K562 (cell line): ENCODE measurements around the gene KPNB1. TPM values are rescaled to one million over a fixed set of nuclear protein-coding genes. Genes with fewer than 3 reads are reported as not detected.
A peak's percentile ranks its signal among the peaks of the same experiment; 100 is the strongest.

ENCODE experiments used
- ATAC-seq: fragments of 200-7000 bp; cut with Tn5 transposase; 3 replicates; pipeline ENCODE4 v1.9.1; 2020; ENCODE audit warnings: moderate library complexity
- BruUV-seq: library from RNA; stranded (reverse); fragments of 400-500 nt; replicated peaks from 2 replicates; lab custom pipeline; 2021; lab: Mats Ljungman, UMichigan
- CTCF ChIA-PET: fragments of 300-600 bp; formaldehyde crosslinking; extraction: SDS; loops from one replicate; lab custom pipeline; 2021; ENCODE audit warnings: low intra/inter-chr PET ratio; lab: Yijun Ruan, JAX
- POLR2A ChIA-PET: fragments of 300-600, 350-650 bp; sonication (Branson Sonifier 250); formaldehyde crosslinking; extraction: SDS; loops from one replicate; lab custom pipeline; 2021; ENCODE audit warnings: antibody characterized with exemption, inconsistent platforms; lab: Yijun Ruan, JAX
- DNase-seq, 4 experiments: peaks; one replicate each; pipeline versions ENCODE4 v3.0.0 to v3.0.0-alpha.2; 2011 to 2018; ENCODE audit warnings: low spot score in 3 of 4, mixed read lengths in 3 of 4; ENCODE audit errors: extremely low read depth in 1 of 4
- FAIRE-seq: peaks from 2 replicates; lab custom pipeline; 2011; peaks lifted over from hg19 to GRCh38; lab: Jason Lieb, UNC
- H2AFZ ChIP-seq: 2 replicates; pipeline ENCODE4 v1.6.0; 2011; ENCODE audit warnings: low read depth, low read length, control low read depth, inconsistent platforms
- H3K27ac ChIP-seq: fragments of 200-600 bp; 3 replicates; pipeline ENCODE4 v1.8.0; 2011; ENCODE audit warnings: low read depth, mild to moderate bottlenecking, control low read depth, inconsistent platforms, low read length, moderate library complexity, mixed read lengths; ENCODE audit errors: extremely low read depth
- H3K27me3 ChIP-seq, 2 experiments: fragments of 300-600 bp in 1 of 2; 2 replicates in 1 of 2; 3 replicates in 1 of 2; pipeline versions ENCODE4 v1.6.0 to v1.8.0; 2011; ENCODE audit warnings: inconsistent platforms in 2 of 2, low read length in 2 of 2, mild to moderate bottlenecking in 1 of 2, mixed read lengths in 1 of 2, moderate library complexity in 1 of 2; ENCODE audit not compliant: control insufficient read depth in 2 of 2, insufficient read depth in 2 of 2
- H3K36me3 ChIP-seq: fragments of 300-600 bp; 3 replicates; pipeline ENCODE4 v1.8.0; 2011; ENCODE audit warnings: mild to moderate bottlenecking, low read length, inconsistent platforms; ENCODE audit not compliant: control insufficient read depth, insufficient read depth
- H3K4me1 ChIP-seq, 2 experiments: fragments of 200-600 bp in 1 of 2; replicated peaks in 1 of 2; 2 replicates in 1 of 2; 3 replicates in 1 of 2; pipeline versions ENCODE4 v1.5.1 to v1.8.0; 2011; ENCODE audit warnings: inconsistent platforms in 2 of 2, low read length in 2 of 2, mild to moderate bottlenecking in 1 of 2, mixed read lengths in 1 of 2, moderate library complexity in 1 of 2; ENCODE audit not compliant: control insufficient read depth in 2 of 2, insufficient read depth in 2 of 2
- H3K4me2 ChIP-seq: 2 replicates; pipeline ENCODE4 v1.6.1; 2011; ENCODE audit warnings: low read length, control low read depth, inconsistent platforms, mixed read lengths; ENCODE audit not compliant: insufficient read depth
- H3K4me3 ChIP-seq: fragments of 200-600 bp; sonication (generic), shearing (Covaris generic); 2 replicates; pipeline ENCODE4 v1.5.1; 2016; ENCODE audit warnings: control low read depth, inconsistent platforms
- H3K79me2 ChIP-seq: fragments of 200-600 bp; 3 replicates; pipeline ENCODE4 v1.8.0; 2011; ENCODE audit warnings: low read length, inconsistent platforms; ENCODE audit not compliant: control insufficient read depth, insufficient read depth
- H3K9ac ChIP-seq, 2 experiments: 2 replicates each; pipeline versions ENCODE4 v1.6.0 to v1.6.1; 2011; ENCODE audit warnings: low read depth in 2 of 2, low read length in 2 of 2, control low read depth in 1 of 2, inconsistent platforms in 1 of 2, mild to moderate bottlenecking in 1 of 2, mixed read lengths in 1 of 2; ENCODE audit not compliant: insufficient read depth in 1 of 2
- H3K9me1 ChIP-seq: one replicate; pipeline ENCODE4 v1.6.0; 2011; ENCODE audit warnings: inconsistent platforms, mild to moderate bottlenecking, low read length, moderate library complexity; ENCODE audit not compliant: control insufficient read depth, insufficient read depth
- H3K9me3 ChIP-seq: replicated peaks from 2 replicates; pipeline ENCODE4 v1.5.1; 2011; ENCODE audit warnings: low read depth, low read length, inconsistent platforms; ENCODE audit not compliant: control insufficient read depth, insufficient read depth
- H4K20me1 ChIP-seq: replicated peaks from 2 replicates; pipeline ENCODE4 v1.6.1; 2011; ENCODE audit warnings: low read length, inconsistent platforms, mixed read lengths; ENCODE audit not compliant: control insufficient read depth, insufficient read depth
- CHD4 ChIP-seq: fragments of 200-600 bp; sonication (generic); IDR thresholded peaks from 3 replicates; pipeline ENCODE4 v1.6.1; 2012; ENCODE audit warnings: low read depth, mild to moderate bottlenecking, mixed read lengths, low read length, inconsistent platforms; ENCODE audit not compliant: insufficient read depth, insufficient replicate concordance, poor library complexity, severe bottlenecking
- ELF2 ChIP-seq: fragments of 250-450 bp; sonication (Bioruptor Pico); IDR thresholded peaks from 2 replicates; pipeline ENCODE4 v1.5.0; 2021; ENCODE audit warnings: mild to moderate bottlenecking
- KLF16 ChIP-seq: IDR thresholded peaks from 2 replicates; pipeline ENCODE4 v1.6.1; 2016; ENCODE audit warnings: antibody characterized with exemption
- TAF15 ChIP-seq: fragments of 200-400 bp; formaldehyde crosslinking; IDR thresholded peaks from 2 replicates; pipeline ENCODE4 v1.6.1; 2017; ENCODE audit warnings: mild to moderate bottlenecking, low read depth, low read length, moderate library complexity
- ZNF699 ChIP-seq: fragments of 250-450 bp; sonication (Bioruptor Pico); IDR thresholded peaks from 2 replicates; pipeline ENCODE4 v1.8.0; 2021; ENCODE audit warnings: mild to moderate bottlenecking, moderate library complexity; ENCODE audit not compliant: insufficient replicate concordance
- WGBS: fragments of 100-300 bp; shearing (Covaris generic); methylation state at CpG from one replicate; pipeline ENCODE4 v1.1.6; 2016; ENCODE audit warnings: low coverage, mixed read lengths; ENCODE audit not compliant: insufficient coverage; ENCODE audit errors: missing lambda C conversion rate; 5-methylcytosine and 5-hydroxymethylcytosine counted together
- in situ Hi-C: fragments of 300-500 bp; cut with MboI; formaldehyde crosslinking; loops from 4 replicates; pipeline ENCODE4 v1.15.0; 2018; ENCODE audit warnings: inconsistent platforms, mixed read lengths
- intact Hi-C: fragments of 100-400 bp; cut with micrococcal nuclease; formaldehyde crosslinking; loops from 2 replicates; pipeline ENCODE4 v1.14.2; 2022
- polyA plus RNA-seq, 8 experiments: library from polyadenylated mRNA; depleted of rRNA in 4 of 8; stranded (reverse) in 5 of 8; unstranded in 3 of 8; fragments of >200 nt; fragmentation: Nextera tagmentation in 2 of 8; fragmentation: Illumina TruSeq in 1 of 8; extraction: Ambion mirVana in 2 of 8; extraction: Trizol in 1 of 8; gene quantifications; 2 replicates each; pipeline versions ENCODE4 v1.2.1 to v1.2.3, GENCODE V29; 2011 to 2014; ENCODE audit warnings: inconsistent platforms in 1 of 8, missing spikeins in 1 of 8
- total RNA-seq, 7 experiments: library from RNA; depleted of rRNA in 6 of 7; stranded (reverse); fragments of >200 nt in 6 of 7; fragmentation: Illumina TruSeq in 2 of 7; extraction: Trizol in 2 of 7; gene quantifications; 2 replicates each; pipeline versions ENCODE4 v1.2.1 to v1.2.3, GENCODE V29; 2011 to 2021; ENCODE audit warnings: low replicate concordance in 1 of 7
- TF ChIP-seq, protein P1 (sequence below): fragments of 250-450 bp; sonication (Bioruptor Pico); IDR thresholded peaks from 2 replicates; pipeline ENCODE4 v1.8.0; 2022; ENCODE audit warnings: moderate library complexity, mild to moderate bottlenecking, inconsistent platforms
- TF ChIP-seq, protein P2 (sequence below): fragments of 250-450 bp; sonication (Bioruptor Pico); IDR thresholded peaks from 2 replicates; pipeline ENCODE4 v1.8.0; 2022; ENCODE audit warnings: inconsistent platforms, mild to moderate bottlenecking, moderate library complexity, borderline replicate concordance

KPNB1 gene
- total and polyA plus RNA-seq, 9 of the 15 experiments (the other 6 are each of a cell fraction or from before 2014, with no cell fraction given), result 154 to 622 (median 354) TPM

DNA sequence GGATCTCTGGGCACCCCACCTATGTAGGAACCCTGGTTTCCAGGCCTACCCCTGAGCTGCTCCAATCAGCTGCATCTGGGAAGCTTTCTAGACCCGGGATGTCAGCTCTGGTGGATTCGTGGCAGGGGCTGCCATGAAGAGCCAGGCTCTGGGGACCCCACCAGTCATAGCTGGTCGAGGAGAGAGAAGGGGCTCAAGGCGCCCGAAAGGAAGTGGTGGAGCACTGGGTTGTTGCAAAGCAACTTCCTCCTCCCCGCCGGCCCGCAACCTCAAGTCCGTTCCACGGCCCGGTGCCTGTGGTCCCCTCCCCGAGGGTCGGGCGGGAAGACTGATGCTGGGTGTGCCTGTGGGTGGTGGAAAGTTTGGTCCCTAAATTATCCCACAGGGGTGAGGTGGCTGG, 54.4 kb downstream of the KPNB1 start:
- TF ChIP-seq ZNF699 (no peak), TAF15 (no peak), ELF2 (CRISPR knock-in tag) (no peak), CHD4 (peak; percentile 8), KLF16 (no peak)
- TF ChIP-seq, protein P1, sequence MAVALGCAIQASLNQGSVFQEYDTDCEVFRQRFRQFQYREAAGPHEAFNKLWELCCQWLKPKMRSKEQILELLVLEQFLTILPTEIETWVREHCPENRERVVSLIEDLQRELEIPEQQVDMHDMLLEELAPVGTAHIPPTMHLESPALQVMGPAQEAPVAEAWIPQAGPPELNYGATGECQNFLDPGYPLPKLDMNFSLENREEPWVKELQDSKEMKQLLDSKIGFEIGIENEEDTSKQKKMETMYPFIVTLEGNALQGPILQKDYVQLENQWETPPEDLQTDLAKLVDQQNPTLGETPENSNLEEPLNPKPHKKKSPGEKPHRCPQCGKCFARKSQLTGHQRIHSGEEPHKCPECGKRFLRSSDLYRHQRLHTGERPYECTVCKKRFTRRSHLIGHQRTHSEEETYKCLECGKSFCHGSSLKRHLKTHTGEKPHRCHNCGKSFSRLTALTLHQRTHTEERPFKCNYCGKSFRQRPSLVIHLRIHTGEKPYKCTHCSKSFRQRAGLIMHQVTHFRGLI (CRISPR knock-in tag), result no peak
- TF ChIP-seq, protein P2, sequence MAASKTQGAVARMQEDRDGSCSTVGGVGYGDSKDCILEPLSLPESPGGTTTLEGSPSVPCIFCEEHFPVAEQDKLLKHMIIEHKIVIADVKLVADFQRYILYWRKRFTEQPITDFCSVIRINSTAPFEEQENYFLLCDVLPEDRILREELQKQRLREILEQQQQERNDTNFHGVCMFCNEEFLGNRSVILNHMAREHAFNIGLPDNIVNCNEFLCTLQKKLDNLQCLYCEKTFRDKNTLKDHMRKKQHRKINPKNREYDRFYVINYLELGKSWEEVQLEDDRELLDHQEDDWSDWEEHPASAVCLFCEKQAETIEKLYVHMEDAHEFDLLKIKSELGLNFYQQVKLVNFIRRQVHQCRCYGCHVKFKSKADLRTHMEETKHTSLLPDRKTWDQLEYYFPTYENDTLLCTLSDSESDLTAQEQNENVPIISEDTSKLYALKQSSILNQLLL, result no peak
- Histone ChIP-seq H4K20me1 (no peaks in the 10 kb centered on the region; the same call in 1 of the 2 replicates), H2AFZ (no peak overlapping the region), H3K4me3 (no peak overlapping the region), H3K9me3 (no peaks in the 10 kb centered on the region), H3K27ac (no peak overlapping the region), H3K36me3 (peaks cover 6% of the 10 kb centered on the region; the same call in 1 of the 3 replicates), H3K9ac (peak overlapping the region in 1 of 2 experiments; percentile 59; a peak in 1 of 4 replicates), H3K9me1 (peaks cover 8% of the 10 kb centered on the region), H3K4me1 (peaks cover 31 to 59% of the 10 kb centered on the region in 2 experiments), H3K4me2 (no peak overlapping the region), H3K27me3 (no peaks in the 10 kb centered on the region), H3K79me2 (no peaks in the 10 kb centered on the region)
- intact Hi-C loops (no loop called here), in situ Hi-C loops (no loop called here)
- no peak for ATAC-seq
- WGBS, result 70% methylated on average over 10 of the region's 14 CpGs
- no TSS peak for BruUV-seq
- DNase-seq, result no peak
- no peak for FAIRE-seq
- POLR2A ChIA-PET, result interaction anchor here (0.6 to 1.3 kb wide), 3 partner anchors 13 to 33 kb away, joined by 3 read pairs; no protein-coding TSS in a partner anchor
- CTCF ChIA-PET, result no interaction called here
